ENCODE measurements around the gene ZNF175. TPM values are rescaled to one million over a fixed set of nuclear protein-coding genes. Genes with fewer than 3 reads are reported as not detected.
A peak's percentile ranks its signal among the peaks of the same experiment; 100 is the strongest.

The ZNF175 gene
- total and polyA plus RNA-seq, 9 of the 15 experiments (the other 6 are each of a cell fraction or from before 2014, with no cell fraction given) = 3.7 to 37.9 (median 14.0) TPM

DNA sequence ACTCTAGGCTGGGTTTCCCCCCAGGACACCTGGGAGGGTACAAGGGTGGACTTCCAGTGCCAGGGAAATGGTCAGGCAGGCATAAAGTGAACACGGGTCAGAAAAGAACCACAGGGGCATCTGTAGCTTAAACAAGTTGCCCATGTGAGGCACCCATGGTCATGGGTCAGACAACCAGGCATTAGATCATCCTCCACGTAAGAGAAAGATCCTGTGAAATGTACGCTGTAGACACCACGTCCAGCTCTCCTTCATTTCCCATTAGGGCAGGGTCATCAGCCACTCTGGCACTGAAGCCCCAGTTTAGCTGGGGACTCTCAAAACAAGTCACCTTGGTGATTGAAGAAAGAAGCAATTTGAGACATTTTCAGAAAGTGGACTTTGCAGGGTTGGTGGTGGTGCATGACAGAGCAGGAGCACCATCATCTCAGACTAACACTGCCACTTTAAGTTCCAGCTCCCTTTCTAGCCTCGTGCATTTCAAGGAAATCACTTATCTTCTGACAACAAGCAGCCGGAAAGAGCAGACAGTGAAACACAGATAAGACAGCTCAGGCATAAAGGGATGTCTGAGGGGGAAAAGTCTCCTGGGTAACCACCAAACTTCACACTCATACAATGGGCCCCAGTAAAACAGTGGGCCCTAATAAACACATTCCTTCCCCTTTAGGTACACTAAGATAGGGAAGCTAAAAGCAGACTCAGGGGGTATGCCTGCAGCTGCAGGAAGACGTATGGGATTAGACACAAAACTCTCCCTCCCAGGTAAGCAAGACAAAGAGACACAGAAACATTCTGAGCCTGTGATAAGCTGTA is 23.5 kb upstream of the ZNF175 start (continued):
- no peak; the same call in 1 of the 2 replicates for TF ChIP-seq ZNF696 (CRISPR knock-in tag; conservative IDR thresholded peaks at IDR 0.05)
- TF ChIP-seq ZNF263 (CRISPR knock-in tag; IDR thresholded peaks at IDR 0.05; ENCODE audit: borderline replicate concordance) = peak; percentile 78; the same call in 1 of the 2 replicates
- TF ChIP-seq TAL1 (IDR thresholded peaks at IDR 0.05) = peak; percentile 99
- TF ChIP-seq ZBTB49 (CRISPR knock-in tag; IDR thresholded peaks at IDR 0.05; ENCODE audit: borderline replicate concordance) = no peak
- no peak for TF ChIP-seq LARP7 (IDR thresholded peaks at IDR 0.05)
- TF ChIP-seq ZNF175 (CRISPR knock-in tag; IDR thresholded peaks at IDR 0.05; ENCODE audit: low read depth) = peak; percentile 82
- TF ChIP-seq, protein P1, sequence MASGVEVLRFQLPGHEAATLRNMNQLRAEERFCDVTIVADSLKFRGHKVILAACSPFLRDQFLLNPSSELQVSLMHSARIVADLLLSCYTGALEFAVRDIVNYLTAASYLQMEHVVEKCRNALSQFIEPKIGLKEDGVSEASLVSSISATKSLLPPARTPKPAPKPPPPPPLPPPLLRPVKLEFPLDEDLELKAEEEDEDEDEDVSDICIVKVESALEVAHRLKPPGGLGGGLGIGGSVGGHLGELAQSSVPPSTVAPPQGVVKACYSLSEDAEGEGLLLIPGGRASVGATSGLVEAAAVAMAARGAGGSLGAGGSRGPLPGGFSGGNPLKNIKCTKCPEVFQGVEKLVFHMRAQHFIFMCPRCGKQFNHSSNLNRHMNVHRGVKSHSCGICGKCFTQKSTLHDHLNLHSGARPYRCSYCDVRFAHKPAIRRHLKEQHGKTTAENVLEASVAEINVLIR (CRISPR knock-in tag; IDR thresholded peaks at IDR 0.05) = no peak
- 0 out of 2 replicates have a peak, but pooled peaks have one; percentile 8 for TF ChIP-seq ZNF75A (CRISPR knock-in tag; IDR thresholded peaks at IDR 0.05)
- no peak for TF ChIP-seq CBX1 (IDR thresholded peaks at IDR 0.05; ENCODE audit: low read depth)
- TF ChIP-seq NRF1 (conservative IDR thresholded peaks at IDR 0.05 in 1 of 2, IDR thresholded peaks at IDR 0.05 in 1 of 2) = 0 out of 4 replicates have a peak, but pooled peaks have one; percentile 10 to 12
- TF ChIP-seq SRSF9 (IDR thresholded peaks at IDR 0.05; ENCODE audit: borderline replicate concordance, low read depth, low read length) = no peak
- peak; percentile 5; the same call in 1 of the 2 replicates for TF ChIP-seq PTTG1 (tag; IDR thresholded peaks at IDR 0.05; ENCODE audit: low read depth)
- TF ChIP-seq, protein P2, sequence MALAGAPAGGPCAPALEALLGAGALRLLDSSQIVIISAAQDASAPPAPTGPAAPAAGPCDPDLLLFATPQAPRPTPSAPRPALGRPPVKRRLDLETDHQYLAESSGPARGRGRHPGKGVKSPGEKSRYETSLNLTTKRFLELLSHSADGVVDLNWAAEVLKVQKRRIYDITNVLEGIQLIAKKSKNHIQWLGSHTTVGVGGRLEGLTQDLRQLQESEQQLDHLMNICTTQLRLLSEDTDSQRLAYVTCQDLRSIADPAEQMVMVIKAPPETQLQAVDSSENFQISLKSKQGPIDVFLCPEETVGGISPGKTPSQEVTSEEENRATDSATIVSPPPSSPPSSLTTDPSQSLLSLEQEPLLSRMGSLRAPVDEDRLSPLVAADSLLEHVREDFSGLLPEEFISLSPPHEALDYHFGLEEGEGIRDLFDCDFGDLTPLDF (CRISPR knock-in tag; IDR thresholded peaks at IDR 0.05) = no peak
- no peak for TF ChIP-seq TSHZ1 (CRISPR knock-in tag; IDR thresholded peaks at IDR 0.05)
- no peak; the same call in 1 of the 2 replicates for TF ChIP-seq ZNF780A (CRISPR knock-in tag; IDR thresholded peaks at IDR 0.05)
- peak; percentile 42; the same call in 1 of the 2 replicates for TF ChIP-seq RBFOX2 (IDR thresholded peaks at IDR 0.05; ENCODE audit: low read depth, low read length)
- TF ChIP-seq HDAC2 (IDR thresholded peaks at IDR 0.05) = no peak
- TF ChIP-seq CREB1 (IDR thresholded peaks at IDR 0.05) = peak; percentile 45; the same call in 1 of the 2 replicates
- no peak for TF ChIP-seq CREB1 (CRISPR knock-in tag; IDR thresholded peaks at IDR 0.05)
- no peak for TF ChIP-seq MIER1 (IDR thresholded peaks at IDR 0.05; ENCODE audit: low read depth)

Data from K562 (cell line).